C4-2B (cell line): ENCODE results near the gene SLC9A9.

Experiments used
- CTCF ChIP-seq: fragments of 450-650 bp; conservative IDR thresholded peaks from 2 replicates; pipeline ENCODE4 v1.5.1; 2017; ENCODE audit warnings: mild to moderate bottlenecking
- ZFX ChIP-seq: fragments of 450-650 bp; IDR thresholded peaks from 2 replicates; pipeline ENCODE4 v1.6.1; 2017

- TF ChIP-seq CTCF = no peak
- TF ChIP-seq ZFX = no peak
Measured at GRCh38 chr3:143529018-143529478, 319.2 kb downstream of the SLC9A9 start.
